Mucosa of descending colon (tissue), 3 donors: ENCODE results near the gene ZNF550. TPM values are rescaled to one million over a fixed set of nuclear protein-coding genes. Genes with fewer than 3 reads are reported as not detected.
A peak's percentile ranks its signal among the peaks of the same experiment; 100 is the strongest.
"Not testable (repeated sequence)": the region's sequence is repeated elsewhere in the genome, so short reads cannot be mapped to it uniquely, and the experiment has no call there.

Experiments used
- ATAC-seq: fragments of 200-7000 bp; cut with Tn5 transposase; one replicate; pipeline ENCODE4 v1.9.1; 2020; ENCODE audit warnings: mild to moderate bottlenecking, moderate library complexity
- DNase-seq, 3 donors: peaks; one replicate each; pipeline ENCODE4 v3.0.0-alpha.2; 2020
- H3K36me3 ChIP-seq: fragments of 200-600 bp; one replicate; pipeline ENCODE4 v1.8.0; 2021; ENCODE audit warnings: low read depth, mild to moderate bottlenecking
- H3K4me1 ChIP-seq: fragments of 200-600 bp; one replicate; pipeline ENCODE4 v1.8.0; 2021; ENCODE audit warnings: low read depth, mild to moderate bottlenecking
- H3K4me3 ChIP-seq: fragments of 200-600 bp; one replicate; pipeline ENCODE4 v1.8.0; 2021; ENCODE audit warnings: mild to moderate bottlenecking
- H3K9me3 ChIP-seq: fragments of 200-600 bp; one replicate; pipeline ENCODE4 v1.8.0; 2021; ENCODE audit warnings: mild to moderate bottlenecking
- intact Hi-C, 2 donors: fragments of 100-400 bp; cut with DNase I in 1 of 2; cut with micrococcal nuclease in 1 of 2; formaldehyde crosslinking; loops; one replicate each; pipeline versions ENCODE4 v1.11.0 to v1.11.1; 2022; cut with DNase I, micrococcal nuclease
- total RNA-seq, 3 donors: library from RNA; stranded (reverse); fragmentation: NEBNext Ultra II Directional in 2 of 3; extraction: Animal tissue kit (Norgen Biotek cat#: 25700) in 2 of 3; gene quantifications; one replicate each; pipeline versions ENCODE4 v1.2.1 to v1.2.4, GENCODE V29; 2021 to 2023
- donor health status: DM: no; HTN: no; CAD: no; lungs with moderate emphysema.
- donor health status: DM: no; HTN: no; CAD: no.
- donor health status: DM: no; HTN: yes; CAD: no.

ZNF550 gene
- total RNA-seq, 3 donors from 2014 or later = 3.0 to 7.0 (median 4.5) TPM

DNA sequence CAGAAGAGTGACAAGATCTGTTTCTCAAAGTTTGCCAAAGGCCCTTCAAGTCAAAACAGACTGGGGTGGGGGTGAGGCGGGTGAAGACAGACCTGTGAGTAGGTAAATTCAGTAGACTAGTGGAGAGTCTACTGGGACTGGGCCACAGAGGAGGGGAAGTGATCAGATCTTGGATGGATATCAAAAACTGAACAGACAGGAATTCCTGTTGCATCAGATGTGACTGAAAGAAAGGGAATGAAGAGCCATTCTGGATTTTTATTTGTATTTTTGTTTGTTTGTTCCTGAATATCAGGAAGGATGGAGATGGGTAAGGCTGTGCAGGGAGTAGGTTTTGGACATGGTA, 71.4 kb downstream of the ZNF550 start:
- intact Hi-C loops, ATAC-seq, H3K4me1 ChIP-seq, DNase-seq, H3K36me3 ChIP-seq, H3K4me3 ChIP-seq: not testable (repeated sequence)
- H3K9me3 ChIP-seq = peaks cover 28% of the 10 kb centered on the region

DNA sequence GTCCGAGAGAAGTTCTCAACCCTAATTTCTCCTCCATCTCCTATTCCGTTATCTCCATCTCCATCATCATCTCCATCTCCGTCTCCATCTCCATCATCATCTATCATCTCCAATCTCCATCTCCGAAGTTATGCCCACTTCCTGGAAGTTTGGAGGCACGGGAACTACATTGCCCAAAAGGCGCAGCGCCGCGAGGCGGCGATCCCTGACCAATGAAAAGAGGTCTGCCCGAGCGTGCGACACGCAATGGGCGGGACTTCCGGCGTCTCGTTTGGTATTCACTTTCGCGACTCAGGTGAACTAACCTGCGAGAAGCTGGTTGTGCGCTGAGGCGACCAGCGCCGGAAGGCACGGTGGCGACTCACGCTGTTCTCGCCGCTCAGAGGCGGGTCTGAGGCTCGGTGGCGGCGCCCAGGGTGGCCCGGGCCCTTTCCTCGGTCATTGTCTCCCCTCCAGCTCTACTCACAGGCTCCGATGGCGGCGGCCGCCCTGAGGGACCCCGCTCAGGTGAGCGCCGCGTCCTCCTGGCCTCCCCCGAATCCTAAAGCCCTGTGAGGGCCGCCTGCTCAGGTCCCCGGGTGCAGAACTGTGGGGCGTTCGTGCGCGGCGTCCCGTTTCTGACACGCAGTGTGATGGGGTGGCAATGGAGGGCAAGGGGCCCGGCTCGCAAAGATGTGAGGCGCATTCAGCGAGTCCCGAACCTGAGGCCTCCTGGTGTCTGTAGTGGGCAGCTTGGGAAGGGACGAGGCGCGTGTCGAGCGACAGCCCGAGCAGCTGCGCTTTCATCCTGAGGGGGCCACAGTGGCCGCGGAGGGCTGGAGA, 72.0 kb downstream of the ZNF550 start, which contains the start of gene ZNF419:
TSS of gene ZNF419 (plus strand) at position 274 of the 822 bp plus-strand sequence. CDS start at position 475, 201 bp downstream.
- ATAC-seq (peak; percentile 100), DNase-seq (peak; percentile 95 to 97 (median 96))
- Histone ChIP-seq H3K9me3 (peaks cover 22% of the 10 kb centered on the region), H3K4me3 (peak within 1 kb of the TSS; percentile 87)
- H3K4me1 ChIP-seq, H3K36me3 ChIP-seq, intact Hi-C loops: not testable (repeated sequence)

Other genes starting within 250 kb of the ZNF550 start
- 1 to 10 TPM; 2.5 to 9.4 (median 3.6) TPM for gene ZNF543, start 239.4 kb downstream of the ZNF550 start, total RNA-seq
- 10 to 100 TPM in 1 of 3 donors, 1 to 10 TPM in 2; 2.8 to 12.2 (median 4.2) TPM for gene ZNF304, start 208.6 kb downstream of the ZNF550 start, total RNA-seq
- 1 to 10 TPM; 3.4 to 8.3 (median 3.5) TPM for gene TRAPPC2B, start 196.3 kb downstream of the ZNF550 start, total RNA-seq
- gene ZNF547, start 196.3 kb downstream of the ZNF550 start, total RNA-seq = 1 to 10 TPM in 2 of 3 donors, under 1 TPM in 1; 0.64 to 4.2 (median 1.6) TPM
- 10 to 100 TPM in 2 of 3 donors, 1 to 10 TPM in 1; 8.3 to 23.2 (median 10.3) TPM for gene ZNF548, start 170.0 kb downstream of the ZNF550 start, total RNA-seq
- gene ZNF17, start 148.7 kb downstream of the ZNF550 start, total RNA-seq = 10 to 100 TPM in 2 of 3 donors, 1 to 10 TPM in 1; 8.3 to 13.4 (median 11.0) TPM
- 1 to 10 TPM; 4.7 to 8.7 (median 8.0) TPM for gene ZNF749, start 124.5 kb downstream of the ZNF550 start, total RNA-seq
- gene VN1R1, start 102.7 kb downstream of the ZNF550 start, total RNA-seq = 1 to 10 TPM in 1 of 3 donors, not detected in 2; 2.2 TPM
- gene ZNF772, start 82.3 kb downstream of the ZNF550 start, total RNA-seq = 1 to 10 TPM; 2.9 to 10.0 (median 5.9) TPM
- 1 to 10 TPM; 3.9 to 8.4 (median 5.2) TPM for gene ZNF419, start 72.1 kb downstream of the ZNF550 start, total RNA-seq
- 1 to 10 TPM; 5.7 to 6.9 (median 6.9) TPM for gene ZNF773, start 59.9 kb downstream of the ZNF550 start, total RNA-seq
- gene ZNF549, start 32.5 kb downstream of the ZNF550 start, total RNA-seq = 1 to 10 TPM; 2.3 to 6.3 (median 3.7) TPM
- gene ZNF416, start 19.0 kb upstream of the ZNF550 start, total RNA-seq = 1 to 10 TPM; 2.0 to 5.0 (median 2.9) TPM
- gene ZIK1, start 24.3 kb upstream of the ZNF550 start, total RNA-seq = 1 to 10 TPM; 1.2 to 6.2 (median 1.3) TPM
- gene ZNF530, start 40.0 kb upstream of the ZNF550 start, total RNA-seq = 1 to 10 TPM; 1.7 to 3.1 (median 2.3) TPM
- 10 to 100 TPM in 1 of 3 donors, 1 to 10 TPM in 2; 9.0 to 20.0 (median 9.2) TPM for gene ZNF134, start 54.4 kb upstream of the ZNF550 start, total RNA-seq
- gene ZNF211, start 73.3 kb upstream of the ZNF550 start, total RNA-seq = 10 to 100 TPM in 1 of 3 donors, 1 to 10 TPM in 2; 7.9 to 16.3 (median 9.4) TPM
- under 1 TPM in 1 of 3 donors, not detected in 2; 0.16 TPM for gene ZSCAN4, start 109.1 kb upstream of the ZNF550 start, total RNA-seq
- 1 to 10 TPM; 4.7 to 5.2 (median 4.9) TPM for gene ZNF551, start 122.1 kb upstream of the ZNF550 start, total RNA-seq
- 10 to 100 TPM in 1 of 3 donors, 1 to 10 TPM in 1, under 1 TPM in 1; 0.72 to 13.7 (median 1.5) TPM for gene ZNF154, start 149.3 kb upstream of the ZNF550 start, total RNA-seq
- gene ZNF671, start 167.8 kb upstream of the ZNF550 start, total RNA-seq = 1 to 10 TPM; 2.6 to 9.2 (median 2.9) TPM
- gene ZNF776, start 187.0 kb upstream of the ZNF550 start, total RNA-seq = 10 to 100 TPM; 10.4 to 16.5 (median 14.5) TPM
- 10 to 100 TPM; 16.4 to 25.2 (median 20.4) TPM for gene ZNF586, start 209.8 kb upstream of the ZNF550 start, total RNA-seq